Caco-2 (cell line): Measurements from ENCODE around the gene BRI3. TPM values are rescaled to one million over a fixed set of nuclear protein-coding genes. Genes with fewer than 3 reads are reported as not detected.

Experiments
- BruUV-seq: library from RNA; stranded (reverse); fragments of 400-500 nt; replicated peaks from 2 replicates; lab custom pipeline; 2021; lab: Mats Ljungman, UMichigan
- CTCF ChIA-PET: fragments of 300-600 bp; sonication (Branson Sonifier 250); formaldehyde crosslinking; loops from one replicate; lab custom pipeline; 2022; ENCODE audit warnings: antibody characterized with exemption; lab: Charles Lee
- POLR2A ChIA-PET: fragments of 300-600 bp; sonication (Branson Sonifier 250); formaldehyde crosslinking; loops from one replicate; lab custom pipeline; 2022; ENCODE audit warnings: antibody characterized with exemption; lab: Charles Lee
- DNase-seq, 2 experiments: peaks; one replicate each; pipeline versions ENCODE4 v3.0.0 to v3.0.0-alpha.2; 2020 to 2022
- H3K27me3 ChIP-seq: replicated peaks from 2 replicates; pipeline ENCODE4 v1.6.0; 2011; ENCODE audit warnings: low read length; ENCODE audit not compliant: control insufficient read depth, insufficient read depth
- H3K36me3 ChIP-seq: 2 replicates; pipeline ENCODE4 v1.5.1; 2011; ENCODE audit warnings: low read length; ENCODE audit not compliant: control insufficient read depth, insufficient read depth
- H3K4me1 ChIP-seq: fragments of 250-450 bp; sonication (Bioruptor Pico); 2 replicates; pipeline ENCODE4 v1.5.1; 2020; ENCODE audit warnings: mild to moderate bottlenecking
- H3K4me3 ChIP-seq: 2 replicates; pipeline ENCODE4 v1.5.1; 2011; ENCODE audit warnings: low read depth, mild to moderate bottlenecking, control low read depth, low read length
- H3K9me3 ChIP-seq: fragments of 250-450 bp; sonication (Bioruptor Pico); 2 replicates; pipeline ENCODE4 v1.5.1; 2020; ENCODE audit warnings: mild to moderate bottlenecking, moderate library complexity
- H3K27ac Mint-ChIP-seq: one replicate; pipeline ENCODE4 v1.8.0; 2022; ENCODE audit warnings: mixed read lengths; ENCODE audit not compliant: unreplicated experiment
- H3K27me3 Mint-ChIP-seq: one replicate; pipeline ENCODE4 v1.8.0; 2022; ENCODE audit warnings: mixed read lengths; ENCODE audit not compliant: insufficient read depth, unreplicated experiment
- H3K36me3 Mint-ChIP-seq: one replicate; pipeline ENCODE4 v1.8.0; 2022; ENCODE audit warnings: mild to moderate bottlenecking, mixed read lengths; ENCODE audit not compliant: insufficient read depth, unreplicated experiment
- H3K4me1 Mint-ChIP-seq: one replicate; pipeline ENCODE4 v1.8.0; 2022; ENCODE audit warnings: low read depth, mixed read lengths; ENCODE audit not compliant: unreplicated experiment
- H3K4me3 Mint-ChIP-seq: one replicate; pipeline ENCODE4 v1.8.0; 2022; ENCODE audit warnings: mild to moderate bottlenecking, moderate library complexity, mixed read lengths; ENCODE audit not compliant: unreplicated experiment
- H3K9me3 Mint-ChIP-seq: one replicate; pipeline ENCODE4 v1.8.0; 2022; ENCODE audit warnings: mixed read lengths; ENCODE audit not compliant: unreplicated experiment
- intact Hi-C: fragments of 100-400 bp; cut with micrococcal nuclease; formaldehyde crosslinking; loops from one replicate; pipeline ENCODE4 v1.10.0; 2022; ENCODE audit not compliant: unreplicated experiment
- total RNA-seq: library from RNA; stranded (reverse); gene quantifications from 2 replicates; pipeline ENCODE4 v1.2.3, GENCODE V29; 2022
- TF ChIP-seq, protein P1 (sequence below), 2 experiments: fragments of 200-600 bp in 1 of 2; IDR thresholded peaks; 1 replicate in 1 of 2; 2 replicates in 1 of 2; pipeline versions ENCODE4 v1.5.1 to v1.8.0; 2011 to 2022; ENCODE audit warnings: antibody characterized with exemption in 1 of 2, control low read depth in 1 of 2, inconsistent platforms in 1 of 2, low read depth in 1 of 2, low read length in 1 of 2, mild to moderate bottlenecking in 1 of 2, moderate library complexity in 1 of 2; ENCODE audit not compliant: insufficient read depth in 1 of 2, severe bottlenecking in 1 of 2, unreplicated experiment in 1 of 2

The BRI3 gene
- total RNA-seq, 1 experiment from 2014 or later: 224 TPM

- H3K4me1 ChIP-seq: no peaks in the 10 kb centered on the region
- TF ChIP-seq, protein P1, sequence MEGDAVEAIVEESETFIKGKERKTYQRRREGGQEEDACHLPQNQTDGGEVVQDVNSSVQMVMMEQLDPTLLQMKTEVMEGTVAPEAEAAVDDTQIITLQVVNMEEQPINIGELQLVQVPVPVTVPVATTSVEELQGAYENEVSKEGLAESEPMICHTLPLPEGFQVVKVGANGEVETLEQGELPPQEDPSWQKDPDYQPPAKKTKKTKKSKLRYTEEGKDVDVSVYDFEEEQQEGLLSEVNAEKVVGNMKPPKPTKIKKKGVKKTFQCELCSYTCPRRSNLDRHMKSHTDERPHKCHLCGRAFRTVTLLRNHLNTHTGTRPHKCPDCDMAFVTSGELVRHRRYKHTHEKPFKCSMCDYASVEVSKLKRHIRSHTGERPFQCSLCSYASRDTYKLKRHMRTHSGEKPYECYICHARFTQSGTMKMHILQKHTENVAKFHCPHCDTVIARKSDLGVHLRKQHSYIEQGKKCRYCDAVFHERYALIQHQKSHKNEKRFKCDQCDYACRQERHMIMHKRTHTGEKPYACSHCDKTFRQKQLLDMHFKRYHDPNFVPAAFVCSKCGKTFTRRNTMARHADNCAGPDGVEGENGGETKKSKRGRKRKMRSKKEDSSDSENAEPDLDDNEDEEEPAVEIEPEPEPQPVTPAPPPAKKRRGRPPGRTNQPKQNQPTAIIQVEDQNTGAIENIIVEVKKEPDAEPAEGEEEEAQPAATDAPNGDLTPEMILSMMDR (IDR thresholded peaks at IDR 0.05; ENCODE audit: insufficient read depth in 1 of 2, low read depth in 1 of 2, low read length in 1 of 2, severe bottlenecking in 1 of 2, unreplicated experiment in 1 of 2): peak; percentile 74 to 78
- no peaks in the 10 kb centered on the region for H3K27me3 ChIP-seq
- CTCF ChIA-PET: no interaction called here
- no peaks in the 10 kb centered on the region for H3K36me3 ChIP-seq
- no peaks in the 10 kb centered on the region for H3K4me1 Mint-ChIP-seq
- no TSS peak for BruUV-seq
- POLR2A ChIA-PET: no interaction called here
- no peak overlapping the region for H3K4me3 Mint-ChIP-seq
- H3K36me3 Mint-ChIP-seq: no peaks in the 10 kb centered on the region
- H3K4me3 ChIP-seq: no peak overlapping the region
- no peaks in the 10 kb centered on the region for H3K9me3 Mint-ChIP-seq
- H3K9me3 ChIP-seq: no peaks in the 10 kb centered on the region
- H3K27ac Mint-ChIP-seq: peak overlapping the region; percentile 63
- intact Hi-C loops: loop anchor here (5.0 kb wide), 1 partner anchor 219 kb away; no protein-coding TSS in a partner anchor
- peak in 1 of 2 experiments; percentile 70 for DNase-seq
- H3K27me3 Mint-ChIP-seq: no peaks in the 10 kb centered on the region
Measured at GRCh38 chr7:98240961-98241673, 40.4 kb upstream of the BRI3 start.

DNA sequence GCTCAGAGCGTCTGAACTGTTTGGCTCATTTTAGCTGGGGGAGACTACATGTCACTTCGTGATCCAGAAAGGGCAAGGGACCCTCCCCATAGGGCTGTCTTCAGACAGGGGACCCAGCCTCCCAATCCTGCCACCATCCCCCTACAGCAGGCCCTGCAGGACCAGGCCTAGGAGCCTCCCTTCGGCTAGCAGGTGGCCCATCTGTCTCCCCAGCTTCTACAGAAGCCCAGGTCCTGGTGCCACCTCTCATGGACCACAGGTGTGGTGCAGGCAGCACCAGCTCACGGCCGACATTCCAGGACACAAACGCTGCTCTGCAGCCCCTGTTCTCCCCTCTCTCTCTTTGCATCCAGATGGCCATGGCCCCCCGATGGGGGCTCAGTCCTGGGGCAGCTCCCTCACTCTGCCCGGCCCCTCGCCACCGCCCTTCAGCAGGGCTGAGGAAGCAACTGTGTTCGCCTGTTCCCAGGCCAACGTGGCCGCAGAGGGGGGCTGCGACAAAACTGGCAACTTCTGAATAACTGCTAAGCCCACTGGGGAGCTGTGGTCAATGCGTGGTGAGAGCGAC is 39.7 kb upstream of the BRI3 start:
- no peaks in the 10 kb centered on the region for H3K9me3 ChIP-seq
- Mint-ChIP-seq H3K27me3 (no peaks in the 10 kb centered on the region), H3K27ac (peak overlapping the region; percentile 63), H3K36me3 (no peaks in the 10 kb centered on the region), H3K4me3 (no peak overlapping the region), H3K9me3 (no peaks in the 10 kb centered on the region), H3K4me1 (no peaks in the 10 kb centered on the region)
- H3K27me3 ChIP-seq: no peaks in the 10 kb centered on the region
- BruUV-seq: no TSS peak
- CTCF ChIA-PET: no interaction called here
- TF ChIP-seq, protein P1 (IDR thresholded peaks at IDR 0.05; ENCODE audit: insufficient read depth in 1 of 2, low read depth in 1 of 2, low read length in 1 of 2, severe bottlenecking in 1 of 2, unreplicated experiment in 1 of 2): no peak
- POLR2A ChIA-PET: no interaction called here
- intact Hi-C loops: loop anchor here (5.0 kb wide), 1 partner anchor 219 kb away; no protein-coding TSS in a partner anchor
- H3K4me3 ChIP-seq: no peak overlapping the region
- H3K4me1 ChIP-seq: no peaks in the 10 kb centered on the region
- DNase-seq: no peak
- H3K36me3 ChIP-seq: no peaks in the 10 kb centered on the region

- no peak for DNase-seq
- no peaks in the 10 kb centered on the region for H3K4me1 Mint-ChIP-seq
- ChIA-PET POLR2A (no interaction called here), CTCF (no interaction called here)
- no peak overlapping the region for H3K4me3 Mint-ChIP-seq
- H3K9me3 ChIP-seq: no peaks in the 10 kb centered on the region
- no peak overlapping the region for H3K27ac Mint-ChIP-seq
- no peaks in the 10 kb centered on the region for H3K9me3 Mint-ChIP-seq
- no peaks in the 10 kb centered on the region for H3K4me1 ChIP-seq
- intact Hi-C loops: loop anchor here (5.0 kb wide), 1 partner anchor 220 kb away; no protein-coding TSS in a partner anchor
- H3K27me3 Mint-ChIP-seq: no peaks in the 10 kb centered on the region
- TF ChIP-seq, protein P1 (IDR thresholded peaks at IDR 0.05; ENCODE audit: insufficient read depth in 1 of 2, low read depth in 1 of 2, low read length in 1 of 2, severe bottlenecking in 1 of 2, unreplicated experiment in 1 of 2): no peak
- no peaks in the 10 kb centered on the region for H3K27me3 ChIP-seq
- H3K4me3 ChIP-seq: no peak overlapping the region
- no TSS peak for BruUV-seq
- no peaks in the 10 kb centered on the region for H3K36me3 Mint-ChIP-seq
- no peaks in the 10 kb centered on the region for H3K36me3 ChIP-seq
Measured at GRCh38 chr7:98242342-98242741, 39.1 kb upstream of the BRI3 start.
